ENCODE measurements around the gene RCOR1.

- TF ChIP-seq CTCF (IDR thresholded peaks at IDR 0.05; ENCODE audit: poor library complexity) = no peak
- no peak for TF ChIP-seq EZH2 (IDR thresholded peaks at IDR 0.05; ENCODE audit: borderline replicate concordance)
Observed at GRCh38 chr14:102778338-102779083, 186.1 kb downstream of the RCOR1 start.

All from hepatocyte (in vitro differentiated cells).